ENCODE results near the gene PXDN. TPM values are rescaled to one million over a fixed set of nuclear protein-coding genes. Genes with fewer than 3 reads are reported as not detected.

PXDN gene
- total and polyA plus RNA-seq, 7 donors = 4.1 to 15.4 (median 9.4) TPM

DNA sequence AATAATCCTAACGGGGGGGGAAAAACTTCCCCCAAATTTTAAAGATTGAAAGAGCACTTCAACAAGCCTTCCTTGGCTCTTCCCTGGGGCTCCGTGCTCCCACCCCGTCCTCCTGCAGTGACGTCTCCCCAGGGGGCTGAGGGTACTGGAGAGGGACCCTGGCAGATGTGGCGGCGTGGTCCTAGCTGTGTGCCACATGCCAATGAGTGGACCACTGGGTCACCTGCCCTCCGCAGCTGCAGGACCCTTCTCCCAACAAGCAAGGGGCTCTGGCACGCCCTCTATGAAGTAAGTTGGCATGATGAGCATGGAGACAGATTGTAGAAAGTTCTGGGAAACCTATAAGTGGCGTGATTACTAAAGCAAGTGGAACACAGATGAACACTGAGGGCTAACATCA lies 46.7 kb downstream of the PXDN start:
- H3K9me3 ChIP-seq = no peaks in the 10 kb centered on the region
- H3K4me1 ChIP-seq = no peaks in the 10 kb centered on the region
- no peaks in the 10 kb centered on the region for H3K36me3 ChIP-seq (ENCODE audit: insufficient read depth in 1 of 2, low read depth in 1 of 2)
- H3K4me3 ChIP-seq = no peak overlapping the region
- no peaks in the 10 kb centered on the region for H3K27me3 ChIP-seq (ENCODE audit: insufficient read depth in 3 of 3, low read length in 2 of 3)
- ATAC-seq (no peak), DNase-seq (peak in 1 of 2 donors; percentile 38)
- H3K27ac ChIP-seq = no peak overlapping the region
- intact Hi-C loops (cut with DNase I) = no loop called here
- WGBS, 3 donors = 72 to 88% (median 78%) methylated on average over 9 of the region's 9 CpGs
- TF ChIP-seq, protein P1, sequence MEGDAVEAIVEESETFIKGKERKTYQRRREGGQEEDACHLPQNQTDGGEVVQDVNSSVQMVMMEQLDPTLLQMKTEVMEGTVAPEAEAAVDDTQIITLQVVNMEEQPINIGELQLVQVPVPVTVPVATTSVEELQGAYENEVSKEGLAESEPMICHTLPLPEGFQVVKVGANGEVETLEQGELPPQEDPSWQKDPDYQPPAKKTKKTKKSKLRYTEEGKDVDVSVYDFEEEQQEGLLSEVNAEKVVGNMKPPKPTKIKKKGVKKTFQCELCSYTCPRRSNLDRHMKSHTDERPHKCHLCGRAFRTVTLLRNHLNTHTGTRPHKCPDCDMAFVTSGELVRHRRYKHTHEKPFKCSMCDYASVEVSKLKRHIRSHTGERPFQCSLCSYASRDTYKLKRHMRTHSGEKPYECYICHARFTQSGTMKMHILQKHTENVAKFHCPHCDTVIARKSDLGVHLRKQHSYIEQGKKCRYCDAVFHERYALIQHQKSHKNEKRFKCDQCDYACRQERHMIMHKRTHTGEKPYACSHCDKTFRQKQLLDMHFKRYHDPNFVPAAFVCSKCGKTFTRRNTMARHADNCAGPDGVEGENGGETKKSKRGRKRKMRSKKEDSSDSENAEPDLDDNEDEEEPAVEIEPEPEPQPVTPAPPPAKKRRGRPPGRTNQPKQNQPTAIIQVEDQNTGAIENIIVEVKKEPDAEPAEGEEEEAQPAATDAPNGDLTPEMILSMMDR (IDR thresholded peaks at IDR 0.05) = no peak

DNA sequence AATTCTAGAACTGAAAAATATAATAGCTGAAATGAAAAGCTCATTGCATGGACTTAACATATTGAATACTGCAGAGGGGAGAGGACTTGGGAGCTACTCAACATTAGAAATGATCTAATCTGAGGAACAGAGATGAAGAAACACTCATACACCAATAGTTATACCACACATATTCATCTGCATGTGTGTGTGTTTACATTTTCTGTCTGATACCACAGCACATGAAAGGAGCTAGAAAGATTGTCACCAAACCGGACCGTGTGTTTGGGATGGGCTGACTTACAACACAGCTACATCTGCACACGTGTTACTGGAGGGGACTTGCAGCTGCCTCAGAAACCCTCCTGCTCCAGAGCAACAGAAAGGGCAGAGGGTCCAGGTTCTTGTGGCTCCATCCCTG lies 47.8 kb downstream of the PXDN start:
- H3K27me3 ChIP-seq (ENCODE audit: insufficient read depth in 3 of 3, low read length in 2 of 3) = no peaks in the 10 kb centered on the region
- TF ChIP-seq, protein P1 (IDR thresholded peaks at IDR 0.05) = no peak
- no peak overlapping the region for H3K4me3 ChIP-seq
- H3K36me3 ChIP-seq (ENCODE audit: insufficient read depth in 1 of 2, low read depth in 1 of 2) = no peaks in the 10 kb centered on the region
- H3K4me1 ChIP-seq = no peaks in the 10 kb centered on the region
- H3K9me3 ChIP-seq = no peaks in the 10 kb centered on the region
- no peak overlapping the region for H3K27ac ChIP-seq
- ATAC-seq (no peak), DNase-seq (no peak)
- intact Hi-C loops (cut with DNase I) = no loop called here
- 59 to 85% (median 72%) methylated on average over 3 of the region's 3 CpGs for WGBS, 3 donors

DNA sequence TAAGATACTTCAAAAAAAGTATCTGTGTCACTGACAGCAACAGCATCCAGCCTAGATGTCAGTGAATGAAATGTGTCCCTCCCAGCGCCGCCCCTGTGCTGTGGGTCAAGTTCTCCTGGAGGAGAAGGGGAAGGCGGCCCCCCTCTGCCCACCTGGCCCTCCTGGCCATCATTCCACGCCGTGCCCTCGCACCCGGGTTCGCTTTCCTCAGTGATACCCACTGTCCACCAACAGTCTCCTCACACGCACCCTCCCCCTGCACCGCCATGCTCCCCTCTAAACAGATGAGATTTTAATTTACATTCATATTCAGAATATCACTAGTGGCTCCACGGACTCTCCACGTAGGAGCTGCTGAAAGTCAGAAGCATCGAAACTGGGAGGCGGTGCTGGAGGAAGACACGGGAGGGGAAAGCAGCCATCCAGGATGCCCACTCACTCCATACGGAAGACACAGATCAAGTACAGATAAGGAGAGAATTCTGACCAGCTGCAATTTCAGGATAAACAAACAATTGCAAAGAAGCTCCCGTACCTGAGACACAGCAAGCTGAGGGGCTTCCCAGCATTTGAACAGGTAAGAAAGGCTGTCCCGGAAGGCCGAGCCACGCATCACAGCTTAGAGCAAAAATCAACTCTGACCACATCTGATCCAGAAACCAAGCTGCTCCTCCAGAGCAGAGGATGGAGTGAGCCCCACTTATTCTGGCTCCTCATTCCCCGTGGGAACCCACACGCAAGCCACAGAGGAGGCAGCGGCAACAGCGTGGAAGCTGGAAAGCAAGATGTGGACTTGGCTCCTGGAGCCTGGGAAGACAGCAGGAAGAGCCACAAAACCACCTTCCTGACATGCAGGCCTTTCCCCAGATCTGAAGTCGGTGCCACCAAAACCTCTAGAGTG lies 49.7 kb downstream of the PXDN start:
- peak in 1 of 2 donors; percentile 6 for DNase-seq
- no peak overlapping the region for H3K27ac ChIP-seq
- no peaks in the 10 kb centered on the region for H3K27me3 ChIP-seq (ENCODE audit: insufficient read depth in 3 of 3, low read length in 2 of 3)
- ATAC-seq = no peak
- TF ChIP-seq, protein P1 (IDR thresholded peaks at IDR 0.05) = no peak
- no peaks in the 10 kb centered on the region for H3K36me3 ChIP-seq (ENCODE audit: insufficient read depth in 1 of 2, low read depth in 1 of 2)
- intact Hi-C loops (cut with DNase I) = no loop called here
- WGBS, 3 donors = 71 to 81% (median 76%) methylated on average over 25 of the region's 25 CpGs
- H3K4me1 ChIP-seq = no peaks in the 10 kb centered on the region
- no peaks in the 10 kb centered on the region for H3K9me3 ChIP-seq
- H3K4me3 ChIP-seq = no peak overlapping the region

DNA sequence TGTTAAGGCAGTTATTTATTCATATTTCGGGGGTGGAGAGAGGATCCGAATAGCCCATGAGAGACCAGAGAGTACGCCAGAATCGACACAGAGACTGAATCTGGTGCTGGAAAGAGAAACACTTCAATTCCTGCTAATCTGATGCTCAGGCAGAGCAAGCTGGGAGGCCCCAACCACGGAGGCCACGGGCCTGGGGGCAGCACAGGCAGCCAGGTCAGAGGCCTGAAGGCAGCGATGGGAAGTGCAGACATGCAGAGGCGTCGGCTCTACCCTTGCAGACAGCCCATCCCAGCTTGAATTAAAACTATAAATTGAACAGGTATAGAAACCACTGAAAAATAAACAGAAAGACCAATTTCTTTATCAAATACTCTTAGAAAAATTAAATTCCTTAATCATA lies 50.6 kb downstream of the PXDN start:
- Histone ChIP-seq H3K36me3 (ENCODE audit: insufficient read depth in 1 of 2, low read depth in 1 of 2) (no peaks in the 10 kb centered on the region), H3K4me3 (no peak overlapping the region), H3K27me3 (ENCODE audit: insufficient read depth in 3 of 3, low read length in 2 of 3) (no peaks in the 10 kb centered on the region), H3K4me1 (no peaks in the 10 kb centered on the region), H3K9me3 (no peaks in the 10 kb centered on the region), H3K27ac (no peak overlapping the region)
- DNase-seq (no peak), ATAC-seq (no peak)
- WGBS, 3 donors = 69 to 79% (median 72%) methylated on average over 9 of the region's 9 CpGs
- intact Hi-C loops (cut with DNase I) = no loop called here
- TF ChIP-seq, protein P1 (IDR thresholded peaks at IDR 0.05) = no peak
